Tibial nerve (tissue), 3 donors: ENCODE results near the gene STRN3.

Experiments
- CTCF ChIP-seq, 5 experiments: fragments of 200-600 bp in 3 of 5; fragments of 450-650 bp in 2 of 5; sonication (generic) in 3 of 5; IDR thresholded peaks; one replicate each; pipeline ENCODE4 v1.5.1; 2016 to 2019; ENCODE audit warnings: antibody characterized with exemption in 5 of 5, mild to moderate bottlenecking in 3 of 5, moderate library complexity in 2 of 5
- POLR2A ChIP-seq, 2 donors: fragments of 450-650 bp; IDR thresholded peaks; one replicate each; pipeline ENCODE4 v1.6.1; 2017; ENCODE audit warnings: antibody characterized with exemption in 2 of 2, mild to moderate bottlenecking in 2 of 2, moderate library complexity in 2 of 2

- TF ChIP-seq POLR2A (IDR thresholded peaks at IDR 0.05) (no peak), CTCF (IDR thresholded peaks at IDR 0.05) (no peak)
These were observed 44.3 kb upstream of the STRN3 start for GRCh38 chr14:31070431-31070830.
